Body of pancreas (tissue), 4 donors: ENCODE measurements around the gene EN2.

ENCODE experiments used
- CTCF ChIP-seq, 7 experiments: fragments of 450-650 bp in 4 of 7; fragments of 200-600 bp in 3 of 7; sonication (generic) in 3 of 7; IDR thresholded peaks; one replicate each; pipeline ENCODE4 v1.5.1; 2016 to 2019; ENCODE audit warnings: antibody characterized with exemption in 7 of 7
- POLR2A ChIP-seq, 3 donors: fragments of 450-650 bp; IDR thresholded peaks; one replicate each; pipeline ENCODE4 v1.6.1; 2016; ENCODE audit warnings: antibody characterized with exemption in 3 of 3, mild to moderate bottlenecking in 2 of 3

DNA sequence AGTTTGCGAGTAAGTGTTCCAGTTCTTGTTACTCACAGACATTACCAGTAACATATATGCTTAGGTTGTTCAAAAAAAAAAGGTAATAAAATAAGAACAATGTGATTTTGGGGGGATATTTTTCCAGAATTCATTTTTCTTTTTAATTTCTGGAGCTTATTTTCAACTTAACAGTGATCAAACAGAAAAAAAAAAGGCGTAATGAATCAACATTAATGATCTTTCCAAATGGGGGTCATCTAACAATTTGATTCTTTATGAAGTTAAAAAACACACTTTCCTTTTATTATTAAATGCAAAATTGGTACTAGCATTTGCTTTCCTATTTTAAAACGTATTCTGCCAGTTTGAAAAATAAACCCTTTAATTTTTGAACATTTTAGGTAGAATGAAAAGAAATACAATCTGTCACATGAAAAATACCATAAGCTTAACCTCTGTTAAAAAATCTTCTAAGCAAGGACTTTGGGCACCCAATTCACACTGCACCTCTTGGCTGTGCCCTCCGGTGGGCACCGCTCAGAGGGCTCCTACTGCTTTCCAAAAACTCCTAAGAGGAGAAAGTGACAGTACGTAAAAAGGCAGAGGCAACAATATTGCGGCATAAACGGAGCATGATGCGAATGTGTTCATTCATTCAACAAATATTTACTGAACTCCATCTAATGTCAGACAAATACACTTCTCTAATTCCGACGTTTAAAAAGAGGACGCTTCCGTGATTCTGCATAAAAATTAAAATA lies 55.8 kb downstream of the EN2 start:
- TF ChIP-seq CTCF (IDR thresholded peaks at IDR 0.05) (no peak), POLR2A (IDR thresholded peaks at IDR 0.05) (no peak)
